ENCODE measurements around the gene LRRC47.
"Not testable (repeated sequence)": the region's sequence is repeated elsewhere in the genome, so short reads cannot be mapped to it uniquely, and the experiment has no call there.

LRRC47 gene

GRCh38 chr1:3771108-3772026 lies 24.9 kb downstream of the LRRC47 start:
- no peak for DNase-seq

GRCh38 chr1:3770047-3770765 lies 26.1 kb downstream of the LRRC47 start:
- DNase-seq: no peak

GRCh38 chr1:3768811-3769390 lies 27.4 kb downstream of the LRRC47 start:
- DNase-seq: no peak

DNA sequence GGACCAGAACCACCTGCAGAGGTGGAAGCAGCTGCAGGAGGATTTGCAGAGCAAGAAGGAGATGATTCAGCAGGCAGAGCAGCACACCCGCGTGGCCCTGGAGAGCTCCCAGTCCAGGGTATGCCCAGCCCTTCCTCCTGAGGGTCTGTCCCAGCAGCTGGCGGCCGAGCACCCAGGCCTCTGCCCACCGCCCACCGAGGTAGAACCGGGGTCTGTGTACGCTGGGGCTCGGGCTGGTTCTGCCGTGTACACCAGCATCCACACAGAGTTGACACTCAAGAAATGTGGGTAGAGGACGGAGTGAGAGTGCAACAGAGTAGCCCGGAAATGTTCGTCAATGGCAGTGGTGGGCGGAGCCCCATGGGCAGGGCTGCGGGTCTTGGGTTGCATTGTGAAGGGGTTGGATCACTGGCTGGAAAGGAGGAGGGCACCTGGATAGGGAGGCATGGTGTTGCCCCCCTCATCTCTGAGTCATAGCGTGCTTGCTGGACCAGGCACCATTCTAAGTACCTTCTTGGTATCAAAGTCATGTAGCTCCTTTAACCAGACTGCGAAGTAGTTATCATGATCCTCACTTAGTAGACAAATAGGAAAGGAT lies 28.9 kb downstream of the LRRC47 start:
- no peak for DNase-seq

- DNase-seq: no peak
These were observed 32.8 kb downstream of the LRRC47 start for GRCh38 chr1:3763351-3764125.

- DNase-seq: no peak
These were observed 33.4 kb downstream of the LRRC47 start for GRCh38 chr1:3762873-3763228.

DNA sequence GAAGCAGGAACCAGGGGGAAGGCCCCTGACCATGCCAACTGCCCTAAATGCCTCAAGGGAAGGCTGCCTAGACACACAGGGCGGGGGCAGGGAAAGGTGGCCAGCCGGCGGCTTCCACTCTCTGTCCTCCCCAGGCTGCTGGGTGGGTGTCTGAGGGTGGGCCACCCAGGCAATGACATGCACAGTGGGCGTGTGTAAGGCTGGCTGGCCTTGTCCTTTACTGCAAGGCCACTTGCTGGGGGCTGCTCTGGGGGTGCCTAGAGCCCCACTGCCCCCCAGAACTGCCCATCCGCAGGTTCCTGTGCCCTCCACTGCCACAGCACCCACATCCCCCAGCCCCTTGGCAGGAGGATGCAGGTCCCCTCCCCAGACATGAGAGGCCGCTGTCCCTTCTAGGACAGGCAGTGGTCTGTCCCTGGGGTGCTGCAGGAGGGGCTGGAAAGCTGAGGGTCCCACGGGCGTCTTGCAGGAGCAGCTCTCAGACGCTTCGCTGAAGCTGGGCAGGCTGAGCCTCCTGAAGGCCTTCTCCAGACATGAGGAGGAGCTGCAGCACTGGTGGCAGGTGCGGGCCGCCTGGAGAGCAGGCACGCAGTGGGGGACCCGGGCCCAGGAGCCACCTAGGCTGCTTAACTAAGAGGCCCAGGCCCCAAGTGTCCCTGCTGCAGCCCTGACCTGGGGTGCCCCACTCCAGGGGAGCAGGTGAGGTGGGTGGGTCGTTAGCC lies 34.0 kb downstream of the LRRC47 start:
- no peak for DNase-seq

- DNase-seq: no peak
These were observed 34.8 kb downstream of the LRRC47 start for GRCh38 chr1:3761296-3762010.

GRCh38 chr1:3759796-3760195 lies 36.5 kb downstream of the LRRC47 start:
- no peak for DNase-seq

- no peak for DNase-seq
These were observed 37.1 kb downstream of the LRRC47 start for GRCh38 chr1:3759164-3759563.

DNA sequence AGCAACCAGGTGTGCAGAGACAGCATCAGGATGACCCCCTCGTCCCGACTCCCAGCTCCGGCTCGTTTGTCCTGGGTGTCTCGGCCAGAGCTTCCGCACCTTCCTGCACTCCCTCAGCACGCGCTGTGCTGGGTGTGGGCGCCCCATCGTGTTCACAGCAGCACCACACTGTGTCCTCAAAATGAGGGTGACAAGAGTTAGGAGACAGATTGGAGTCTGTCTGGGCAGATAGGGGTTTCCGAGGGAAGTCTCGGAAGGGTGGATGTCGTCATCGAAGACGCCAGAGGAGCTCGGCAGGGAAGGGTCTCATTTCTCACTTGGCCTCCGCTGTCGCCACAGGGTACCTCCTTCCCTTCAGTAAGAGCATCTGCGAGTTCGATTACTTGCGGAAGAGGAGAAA lies 39.9 kb downstream of the LRRC47 start:
- no peak for DNase-seq

DNA sequence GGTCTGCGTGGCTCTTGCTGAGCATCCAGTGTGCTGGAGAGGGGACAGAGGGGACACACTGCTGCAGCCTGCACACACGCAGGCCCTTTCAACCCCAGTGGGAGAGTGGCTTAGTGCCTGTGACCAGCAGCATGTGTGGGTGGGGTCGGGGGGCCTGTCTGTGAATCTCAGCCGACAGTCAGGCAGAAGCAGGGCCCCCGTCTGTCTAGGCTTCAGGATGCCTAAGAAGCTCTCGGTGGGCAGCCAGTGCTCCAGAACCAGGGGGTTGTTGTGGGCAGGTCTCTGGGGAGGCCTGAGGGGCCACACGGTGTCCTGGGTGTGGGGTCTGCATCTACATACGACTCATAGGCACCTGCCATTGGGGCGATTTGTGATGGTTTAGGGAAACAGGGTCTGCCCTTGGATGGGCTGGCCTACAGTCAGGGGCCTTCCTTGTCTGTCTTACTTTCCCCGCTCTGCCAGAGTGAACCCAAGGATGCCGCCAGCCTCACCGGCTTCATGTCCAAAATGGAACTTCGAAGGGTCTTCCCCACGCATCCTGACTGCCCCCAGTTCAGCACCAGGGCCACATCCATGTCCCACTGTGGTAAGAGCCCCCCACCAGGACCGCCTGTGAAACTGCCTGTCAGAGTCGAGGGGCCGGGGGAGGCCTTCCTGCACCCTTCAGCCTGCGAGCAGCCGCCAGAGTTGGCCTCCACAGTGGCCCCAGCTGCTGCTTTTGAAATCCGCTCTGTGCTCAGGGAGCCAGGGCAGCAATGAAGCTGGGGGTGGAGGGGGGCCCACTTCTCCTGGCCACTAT lies 42.4 kb downstream of the LRRC47 start:
- DNase-seq: no peak

- no peak for DNase-seq
These were observed 43.8 kb downstream of the LRRC47 start, which contains the start of gene CCDC27 for GRCh38 chr1:3752400-3752945. TSS of gene CCDC27 (plus strand) at chr1:3752450. CDS start at chr1:3752482, 32 bp downstream.

GRCh38 chr1:3750741-3751140 lies 45.6 kb downstream of the LRRC47 start:
- no peak for DNase-seq

- no peak for DNase-seq
These were observed 46.8 kb downstream of the LRRC47 start for GRCh38 chr1:3749512-3749911.

DNA sequence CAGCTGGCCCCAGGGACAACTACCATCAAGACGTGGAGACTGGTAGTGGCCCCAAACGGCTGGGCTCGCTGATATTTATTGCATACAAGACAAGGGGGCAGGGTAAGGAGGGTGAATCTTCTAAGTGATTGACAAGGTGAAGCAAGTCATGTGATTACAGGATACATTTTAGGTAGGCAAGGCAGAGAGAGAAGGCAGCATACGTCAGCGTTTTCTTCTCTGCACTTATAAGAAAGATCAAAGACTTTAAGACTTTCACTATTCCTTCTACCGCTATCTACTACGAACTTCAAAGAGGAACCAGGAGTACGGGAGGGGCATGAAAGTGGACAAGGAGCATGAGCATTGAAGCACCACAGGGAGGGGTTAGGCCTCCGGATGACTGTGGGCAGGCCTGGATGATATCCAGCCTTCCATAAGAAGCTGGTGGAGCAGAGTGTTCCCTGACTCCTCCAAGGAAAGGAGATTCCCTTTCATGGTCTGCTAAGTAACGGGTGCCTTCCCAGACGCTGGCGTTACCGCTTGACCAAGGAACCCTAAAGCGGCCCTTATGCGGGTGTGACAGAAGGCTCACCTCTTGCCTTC lies 47.9 kb downstream of the LRRC47 start:
- not testable (repeated sequence) for DNase-seq

- no peak for DNase-seq
These were observed 48.4 kb downstream of the LRRC47 start for GRCh38 chr1:3747903-3748302.

- DNase-seq: no peak
These were observed 48.8 kb downstream of the LRRC47 start for GRCh38 chr1:3747522-3747848.

DNA sequence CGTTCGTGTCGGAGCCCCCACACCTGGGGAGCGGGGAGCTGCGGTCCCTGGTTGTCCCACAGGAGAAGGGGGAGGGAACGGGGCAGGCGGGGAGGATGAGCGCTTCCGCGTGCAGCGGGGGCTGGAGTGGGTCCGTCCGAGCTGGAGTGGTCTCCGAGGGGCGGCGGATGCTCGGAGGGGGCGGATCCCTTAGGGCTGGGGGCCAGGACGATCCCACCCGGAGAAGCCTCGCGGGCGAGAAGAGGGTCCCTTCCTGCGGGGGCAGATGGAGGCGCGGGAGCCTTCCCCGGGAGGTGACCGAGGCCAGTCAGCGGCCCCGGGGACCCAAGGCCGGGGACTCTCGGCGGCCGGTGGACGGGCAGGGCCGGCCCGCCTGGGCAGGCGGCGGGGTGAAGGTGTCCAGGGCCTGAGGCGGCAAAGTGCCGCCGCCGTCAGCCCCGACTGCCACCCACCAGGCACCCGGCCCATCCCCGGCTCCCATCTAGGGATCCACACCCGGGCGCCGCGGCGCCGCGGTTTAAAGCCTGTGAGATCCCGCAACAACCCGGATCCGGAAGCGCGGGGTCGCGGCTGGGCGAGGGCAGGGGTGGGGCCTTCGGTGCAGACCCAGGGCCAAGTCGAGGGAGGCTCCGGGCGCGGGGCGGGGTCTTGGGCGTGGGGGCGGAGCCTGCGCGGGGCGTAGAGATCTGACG lies 49.3 kb downstream of the LRRC47 start:
- peak; percentile 80 for DNase-seq

All from NCI-H526 treated with DMSO at 0.1 percent for 48 hours (cell line).